Gastrocnemius medialis (tissue), 4 donors: ENCODE measurements around the gene AKAP13. TPM values are rescaled to one million over a fixed set of nuclear protein-coding genes. Genes with fewer than 3 reads are reported as not detected.

Experiments
- ATAC-seq, 2 donors: fragments of 150-250 bp; one replicate each; pipeline ENCODE4 v1.9.1; 2016
- DNase-seq, 2 donors: peaks; one replicate each; pipeline ENCODE4 v3.0.0-alpha.2; 2019
- H3K27ac ChIP-seq, 4 donors: fragments of 200-600 bp; sonication (generic); 1 replicate in 1 of 4; 2 replicates in 3 of 4; pipeline ENCODE4 v1.5.1; 2016 to 2018; ENCODE audit warnings: mild to moderate bottlenecking in 2 of 4, moderate library complexity in 1 of 4
- H3K27me3 ChIP-seq, 3 donors: fragments of 200-600 bp; sonication (generic) in 2 of 3; 1 replicate in 1 of 3; 2 replicates in 2 of 3; pipeline versions ENCODE4 v1.5.1 to v1.6.0; 2016 to 2019; ENCODE audit warnings: mild to moderate bottlenecking in 1 of 3, moderate library complexity in 1 of 3
- H3K36me3 ChIP-seq, 2 donors: fragments of 200-600 bp; sonication (generic) in 1 of 2; one replicate each; pipeline ENCODE4 v1.5.1; 2017 to 2018
- H3K4me1 ChIP-seq, 2 donors: fragments of 200-600 bp; sonication (generic) in 1 of 2; one replicate each; pipeline ENCODE4 v1.5.1; 2016 to 2017; ENCODE audit warnings: mild to moderate bottlenecking in 2 of 2
- H3K4me3 ChIP-seq, 4 donors: fragments of 200-600 bp; sonication (generic) in 3 of 4; 1 replicate in 1 of 4; 2 replicates in 3 of 4; pipeline ENCODE4 v1.5.1; 2016 to 2019; ENCODE audit warnings: mild to moderate bottlenecking in 2 of 4
- H3K9me3 ChIP-seq, 3 donors: fragments of 200-600 bp; sonication (generic) in 2 of 3; 1 replicate in 1 of 3; 2 replicates in 2 of 3; pipeline ENCODE4 v1.5.1; 2016 to 2019
- CTCF ChIP-seq, 5 experiments: fragments of 450-650 bp in 3 of 5; fragments of 200-600 bp in 2 of 5; sonication (generic) in 2 of 5; IDR thresholded peaks in 4 of 5; conservative IDR thresholded peaks in 1 of 5; 1 replicate in 4 of 5; 2 replicates in 1 of 5; pipeline ENCODE4 v1.5.1; 2016 to 2019; ENCODE audit warnings: antibody characterized with exemption in 5 of 5, mild to moderate bottlenecking in 3 of 5, moderate library complexity in 3 of 5
- POLR2A ChIP-seq, 2 donors: fragments of 450-650 bp; IDR thresholded peaks; one replicate each; pipeline ENCODE4 v1.6.1; 2017; ENCODE audit warnings: antibody characterized with exemption in 2 of 2, mild to moderate bottlenecking in 2 of 2, moderate library complexity in 2 of 2
- in situ Hi-C, 4 donors: fragments of 200-750 bp; cut with MboI; loops; one replicate each; pipeline versions ENCODE4 v1.15.0 to v1.8.0; 2017; ENCODE audit warnings: low sequenced_read_pairs in 4 of 4
- intact Hi-C: fragments of 100-400 bp; cut with DNase I; formaldehyde crosslinking; loops from one replicate; pipeline ENCODE4 v1.15.1; 2023; ENCODE audit warnings: low total_unique reads
- total RNA-seq, 4 donors: library from RNA; depleted of rRNA; stranded (reverse); fragments of >200 nt; gene quantifications; one replicate each; pipeline versions ENCODE4 v1.1.0 to v1.2.3, GENCODE V29; 2016

AKAP13 gene
- total RNA-seq, 4 donors from 2014 or later, result 127 to 481 (median 172) TPM

- TF ChIP-seq POLR2A (IDR thresholded peaks at IDR 0.05), result no peak
- peaks cover 86 to 90% of the 10 kb centered on the region in 2 donors for H3K4me1 ChIP-seq
- peak overlapping the region in 3 of 4 donors; percentile 52 to 67 (median 55) for H3K4me3 ChIP-seq
- no peaks in the 10 kb centered on the region for H3K9me3 ChIP-seq
- intact Hi-C loops, result loop anchor here (5.0 kb wide), 1 partner anchor 49 kb away; no protein-coding TSS in a partner anchor
- in situ Hi-C loops, result loop anchor here in 1 of 4 donors (25.0 kb wide), 1 partner anchor 214 kb away; no protein-coding TSS in a partner anchor
- peak overlapping the region; percentile 81 to 86 (median 82) for H3K27ac ChIP-seq
- no peaks in the 10 kb centered on the region for H3K36me3 ChIP-seq
- ATAC-seq (no peak), DNase-seq (no peak)
- no peaks in the 10 kb centered on the region for H3K27me3 ChIP-seq
Observed at GRCh38 chr15:85623315-85624049, 243.1 kb downstream of the AKAP13 start.

DNA sequence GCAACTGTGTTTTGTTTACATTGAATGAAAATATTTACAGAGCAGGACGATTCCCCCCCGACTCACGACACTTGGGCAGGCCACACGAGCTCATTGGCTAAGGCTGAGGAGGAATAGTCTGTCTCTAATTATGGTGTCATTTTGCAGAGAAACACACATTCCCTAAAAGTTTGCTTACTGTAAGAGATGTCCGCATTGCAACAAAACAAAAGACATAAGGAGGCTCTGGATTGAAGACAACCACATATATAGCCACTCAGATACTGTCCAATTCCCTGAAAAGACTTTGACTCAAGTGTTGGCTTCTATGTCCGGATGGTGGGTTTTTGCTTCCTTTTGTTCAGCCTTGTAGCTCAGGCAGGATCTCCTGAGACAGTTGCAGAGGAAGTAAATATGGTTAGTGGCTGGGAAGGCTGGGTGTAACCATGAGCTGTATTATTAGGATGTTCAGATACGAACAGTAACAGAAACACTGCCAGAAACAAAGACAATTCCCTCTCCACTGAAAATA is 243.9 kb downstream of the AKAP13 start:
- peak in 1 of 2 donors; percentile 13 for ATAC-seq
- intact Hi-C loops, result loop anchor here (5.0 kb wide), 1 partner anchor 48 kb away; no protein-coding TSS in a partner anchor
- no peak for DNase-seq
- no peak for TF ChIP-seq CTCF (IDR thresholded peaks at IDR 0.05 in 4 of 5, conservative IDR thresholded peaks at IDR 0.05 in 1 of 5)
- no peak for TF ChIP-seq POLR2A (IDR thresholded peaks at IDR 0.05)
- H3K9me3 ChIP-seq, result no peaks in the 10 kb centered on the region
- peak overlapping the region; percentile 81 to 86 (median 82) for H3K27ac ChIP-seq
- no peaks in the 10 kb centered on the region for H3K27me3 ChIP-seq
- H3K4me1 ChIP-seq, result peaks cover 78 to 84% of the 10 kb centered on the region in 2 donors
- H3K36me3 ChIP-seq, result no peaks in the 10 kb centered on the region
- in situ Hi-C loops, result loop anchor here in 1 of 4 donors (25.0 kb wide), 1 partner anchor 213 kb away; no protein-coding TSS in a partner anchor
- H3K4me3 ChIP-seq, result peak overlapping the region in 3 of 4 donors; percentile 8 to 67 (median 10)

DNA sequence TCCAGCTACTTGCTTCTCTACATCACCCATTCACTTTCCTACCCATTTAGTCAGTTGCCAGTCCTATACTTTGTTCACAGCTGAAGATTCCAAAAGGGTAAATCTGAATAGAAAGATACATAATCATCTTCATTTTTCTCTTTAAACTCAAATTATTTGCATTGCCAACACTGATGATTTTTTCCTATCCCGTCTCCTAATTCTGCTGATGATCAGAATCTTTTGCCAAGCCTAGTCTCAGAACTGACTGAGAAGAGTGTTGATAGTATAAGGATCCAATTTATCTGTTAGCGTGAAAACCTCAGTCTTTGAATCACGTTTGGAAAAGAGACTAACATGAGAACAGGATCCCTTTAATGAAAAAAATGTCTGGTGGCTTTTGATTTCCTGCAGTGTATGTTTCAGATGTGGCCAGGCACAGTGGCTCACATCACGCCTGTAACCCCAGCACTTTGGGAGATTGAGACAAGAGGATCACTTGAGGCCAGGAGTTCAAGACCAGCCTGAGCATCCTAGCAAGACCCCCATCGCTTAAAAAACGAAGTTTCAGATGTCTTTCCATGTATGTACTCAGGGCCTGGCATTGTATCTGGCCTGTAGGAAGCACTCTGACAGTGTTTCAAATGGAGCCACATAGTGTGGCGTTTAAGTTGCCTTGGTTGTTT is 244.9 kb downstream of the AKAP13 start:
- H3K4me3 ChIP-seq, result no peak overlapping the region

GRCh38 chr15:85625856-85626255 is 245.5 kb downstream of the AKAP13 start:
- H3K4me3 ChIP-seq, result no peak overlapping the region
- intact Hi-C loops, result no loop called here
- ATAC-seq, result no peak
- TF ChIP-seq CTCF (IDR thresholded peaks at IDR 0.05 in 4 of 5, conservative IDR thresholded peaks at IDR 0.05 in 1 of 5) (no peak), POLR2A (IDR thresholded peaks at IDR 0.05) (no peak)
- no peaks in the 10 kb centered on the region for H3K36me3 ChIP-seq
- DNase-seq, result no peak
- H3K4me1 ChIP-seq, result peaks cover 67 to 83% of the 10 kb centered on the region in 2 donors
- no peaks in the 10 kb centered on the region for H3K9me3 ChIP-seq
- H3K27ac ChIP-seq, result peak overlapping the region; percentile 81 to 86 (median 82)
- in situ Hi-C loops, result no loop called here
- H3K27me3 ChIP-seq, result no peaks in the 10 kb centered on the region

More for the DNA sequence above, 244.9 kb downstream of the AKAP13 start:
- no peaks in the 10 kb centered on the region for H3K9me3 ChIP-seq
- peak overlapping the region; percentile 81 to 86 (median 82) for H3K27ac ChIP-seq
- peaks cover 69 to 83% of the 10 kb centered on the region in 2 donors for H3K4me1 ChIP-seq
- intact Hi-C loops (no loop called here), in situ Hi-C loops (no loop called here)
- TF ChIP-seq CTCF (IDR thresholded peaks at IDR 0.05 in 4 of 5, conservative IDR thresholded peaks at IDR 0.05 in 1 of 5), result no peak
- TF ChIP-seq POLR2A (IDR thresholded peaks at IDR 0.05), result no peak
- ATAC-seq (no peak), DNase-seq (no peak)
- no peaks in the 10 kb centered on the region for H3K27me3 ChIP-seq
- H3K36me3 ChIP-seq, result no peaks in the 10 kb centered on the region
